GM18873 (cell line): Measurements from ENCODE around the gene NUCB1.
"Not testable (repeated sequence)": the region's sequence is repeated elsewhere in the genome, so short reads cannot be mapped to it uniquely, and the experiment has no call there.

ENCODE experiments used
- ATAC-seq: cut with Tn5 transposase; IDR thresholded peaks from one replicate; pipeline ENCODE4 v1.9.1; 2021; ENCODE audit warnings: mild to moderate bottlenecking, moderate library complexity, moderate number of reproducible peaks; ENCODE audit not compliant: unreplicated experiment, low FRiP score

Gene NUCB1

DNA sequence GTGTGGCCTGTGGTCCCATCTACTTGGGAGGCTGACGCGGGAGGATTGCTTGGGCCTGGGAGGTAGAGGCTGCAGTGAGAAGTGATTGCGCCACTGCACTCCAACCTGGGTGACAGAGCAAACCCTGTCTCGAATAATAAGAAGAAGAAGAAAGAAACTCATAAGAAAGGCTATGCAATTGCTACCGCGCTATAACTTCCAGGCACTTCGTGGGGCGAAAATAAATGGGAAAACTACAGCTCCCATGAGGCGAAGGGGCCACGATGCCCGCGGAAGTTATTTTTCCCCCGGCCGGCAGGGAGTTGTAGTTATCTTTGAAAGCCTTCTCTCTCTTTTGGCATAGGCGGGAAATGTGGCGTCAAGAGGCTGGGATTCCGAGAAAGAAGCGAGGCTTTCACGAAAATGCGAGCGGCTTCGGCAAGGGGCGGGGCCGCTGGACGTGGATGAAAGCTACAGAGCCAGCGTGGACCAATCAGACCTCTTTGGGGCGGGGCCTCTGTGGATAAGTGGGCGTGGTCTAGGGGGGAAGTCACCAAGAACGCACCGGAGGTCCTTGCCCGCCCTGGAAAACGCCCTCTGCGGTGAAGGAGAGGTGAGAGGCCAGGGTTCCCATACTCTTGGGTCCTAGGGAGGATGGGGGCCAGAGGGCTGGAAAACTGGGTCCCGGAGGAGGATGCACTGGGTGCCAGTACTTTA lies at the start of gene NUCB1:
NUCB1 (plus strand) TSS at position 532 of the 696 bp plus-strand sequence. CDS start 485 bp downstream, outside the sequence.
- peak; percentile 81 for ATAC-seq

DNA sequence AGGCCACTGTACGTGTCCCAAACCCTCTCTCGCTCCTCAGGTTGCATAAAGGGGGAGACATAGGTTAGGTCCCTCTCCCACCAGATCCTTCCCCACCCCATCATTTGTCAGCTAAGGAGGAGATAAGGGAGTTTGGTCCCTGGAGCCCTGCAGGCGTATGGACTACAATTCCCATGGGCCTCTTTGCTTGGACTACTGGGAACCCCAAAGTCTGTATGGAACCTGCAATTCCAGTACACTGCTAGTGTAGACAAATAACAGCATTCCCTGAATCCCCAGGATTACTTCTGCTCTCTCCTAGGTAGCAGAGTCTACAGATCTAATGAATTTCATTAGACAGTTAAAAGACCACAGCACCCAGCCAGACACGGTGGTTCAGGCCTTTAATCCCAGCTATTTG lies 47.8 kb upstream of the NUCB1 start:
- no peak for ATAC-seq

DNA sequence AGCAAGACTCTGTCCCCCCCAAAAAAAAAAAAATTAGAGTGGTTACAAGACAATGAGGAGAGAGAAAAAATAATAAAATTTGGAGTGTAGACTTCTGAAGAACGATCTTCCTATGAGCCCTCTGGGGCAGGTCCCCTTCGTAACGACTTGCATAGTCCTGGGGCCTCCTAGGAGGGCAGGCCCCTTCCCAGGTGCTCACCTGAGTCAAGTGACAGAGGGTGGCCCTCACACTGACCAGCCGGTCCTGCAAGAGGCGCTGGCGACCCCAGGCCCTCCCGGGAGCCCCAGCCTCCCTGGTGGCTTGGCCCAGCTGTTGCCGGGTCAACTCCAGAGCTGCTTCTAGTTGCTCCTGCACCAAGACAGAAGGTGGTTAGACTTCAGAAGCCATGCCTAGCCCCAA lies 46.6 kb upstream of the NUCB1 start:
- no peak for ATAC-seq

DNA sequence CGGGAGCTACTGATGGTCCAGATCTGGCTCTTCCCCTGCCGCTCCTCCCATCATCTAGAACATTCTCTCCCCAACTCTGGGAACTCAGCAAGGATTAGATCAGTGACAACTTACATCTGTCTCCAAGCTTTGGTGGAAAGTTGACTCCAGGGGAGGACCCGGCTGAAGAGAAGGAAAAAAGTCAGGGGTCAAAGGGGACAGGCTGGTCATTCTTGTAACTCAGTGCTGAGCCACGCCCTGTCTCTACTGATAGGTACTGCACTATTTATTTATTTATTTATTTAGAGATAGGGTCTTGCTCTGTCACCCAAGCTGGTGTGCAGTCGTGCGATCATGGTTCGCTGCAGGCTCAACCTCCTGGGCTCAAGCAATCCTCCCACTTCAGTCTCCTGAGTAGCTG lies 46.0 kb upstream of the NUCB1 start:
- ATAC-seq, result no peak

DNA sequence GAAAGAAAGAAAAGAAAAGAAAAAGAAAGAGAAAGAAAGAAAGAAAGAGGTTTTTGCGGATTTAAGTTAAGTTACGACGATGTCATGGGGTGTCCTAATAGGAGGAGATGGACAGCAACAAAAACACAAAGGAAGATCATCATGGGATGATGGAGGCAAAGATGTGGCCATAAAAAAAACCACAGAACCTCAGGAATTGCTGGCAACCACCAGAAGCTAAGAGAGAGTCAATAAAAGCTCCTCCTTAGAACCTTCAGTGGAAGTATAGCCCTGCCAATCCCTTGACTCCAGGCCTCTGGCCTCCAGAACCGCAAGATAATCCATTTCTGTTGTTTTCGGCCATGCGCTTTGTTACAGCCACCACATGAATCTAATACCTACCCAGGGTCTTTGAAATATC lies 43.2 kb upstream of the NUCB1 start:
- ATAC-seq, result no peak

DNA sequence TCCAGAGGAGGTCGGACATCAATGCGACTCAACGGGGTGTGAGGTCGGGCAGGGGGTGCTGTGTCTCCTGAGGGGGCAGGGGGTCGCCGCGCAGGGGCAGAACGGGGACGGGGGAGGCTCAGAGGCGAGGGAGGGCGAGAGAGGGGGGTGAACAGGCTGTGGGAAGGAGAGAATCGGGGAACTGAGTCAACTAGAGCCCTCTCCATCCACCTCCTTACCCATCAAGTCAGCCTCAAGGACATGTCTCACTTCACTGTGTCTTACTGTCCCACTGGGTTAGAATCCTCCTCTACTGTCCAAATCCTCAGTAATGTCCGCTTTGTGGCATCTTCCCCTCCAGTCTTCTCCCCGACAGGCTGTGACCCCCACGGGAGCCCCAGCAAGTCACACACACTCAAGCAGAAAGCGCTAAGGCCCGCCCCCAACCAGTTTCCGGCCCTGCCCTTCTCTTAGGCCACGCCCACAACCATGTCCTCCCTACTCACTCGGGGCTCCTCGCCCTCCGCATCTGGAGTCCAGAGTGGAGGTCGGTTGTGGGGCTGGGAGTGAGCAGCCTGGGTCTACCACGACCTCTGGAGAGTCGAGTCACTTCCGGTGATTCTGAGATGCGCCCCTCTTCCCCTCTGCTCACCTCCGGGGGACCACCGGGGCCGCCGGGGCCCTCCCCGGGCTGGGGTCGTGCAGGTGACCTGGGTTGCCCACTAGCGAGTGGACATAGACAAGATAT lies 41.0 kb upstream of the NUCB1 start:
- ATAC-seq, result no peak

DNA sequence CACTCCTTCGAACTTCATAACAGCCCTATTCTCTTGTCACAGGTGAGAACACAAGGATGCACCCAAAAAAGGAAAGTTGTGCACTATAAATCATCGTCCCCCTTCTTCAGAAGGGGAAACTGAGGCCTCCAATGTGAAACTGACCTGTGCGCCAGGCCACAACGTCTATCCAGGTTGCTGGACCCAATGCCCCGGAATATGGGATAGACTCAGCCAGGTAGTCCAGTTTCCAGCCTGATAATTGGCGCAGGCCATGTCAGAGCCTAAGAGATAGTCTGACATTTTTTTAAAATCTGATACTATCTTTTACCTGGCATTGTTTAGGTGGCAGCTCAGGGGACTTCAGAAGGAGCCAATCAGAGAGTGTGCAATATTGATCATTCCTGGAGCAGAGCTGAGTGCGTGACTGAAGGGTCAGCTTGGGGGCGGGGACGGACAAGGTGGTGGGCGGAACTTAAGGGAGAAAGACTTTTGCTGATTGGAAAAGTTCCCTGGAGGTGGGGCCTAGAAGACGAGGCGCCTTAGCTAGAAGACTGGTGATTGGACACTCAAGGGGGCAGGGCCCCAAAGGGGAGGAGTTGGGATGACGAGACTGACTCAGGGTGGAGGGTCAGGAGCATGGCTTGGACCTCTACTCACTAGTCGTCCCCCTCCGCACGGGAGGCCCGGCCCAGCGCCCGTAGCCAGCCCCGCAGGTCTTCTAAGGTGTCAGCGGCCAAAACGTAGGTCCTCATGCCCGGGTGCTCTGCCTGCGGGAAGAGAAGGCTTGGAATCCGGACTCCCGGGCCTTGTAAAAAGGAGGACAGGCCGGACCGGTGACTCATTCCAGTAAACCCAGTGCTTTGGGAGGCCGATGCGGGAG lies 40.2 kb upstream of the NUCB1 start:
- ATAC-seq, result no peak

DNA sequence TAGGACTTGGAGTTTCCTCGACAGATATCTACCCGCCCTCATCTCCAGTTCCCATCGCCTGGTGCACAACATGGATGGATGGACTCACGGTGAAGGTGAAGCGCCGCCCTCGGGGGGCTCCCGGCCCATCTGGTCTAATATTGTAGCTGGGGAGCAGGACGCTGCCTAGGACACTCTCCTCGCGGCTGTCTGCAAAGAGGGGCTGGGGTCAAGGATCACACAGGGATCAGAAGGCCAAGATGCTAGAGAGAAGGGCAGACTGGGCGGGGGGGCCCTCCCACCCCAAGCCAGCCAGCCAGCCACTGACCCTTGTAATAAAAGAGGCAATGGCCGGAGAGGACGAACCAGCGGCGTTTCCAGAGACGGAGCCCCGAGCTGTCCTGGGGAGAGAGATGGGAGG lies 38.8 kb upstream of the NUCB1 start:
- no peak for ATAC-seq

DNA sequence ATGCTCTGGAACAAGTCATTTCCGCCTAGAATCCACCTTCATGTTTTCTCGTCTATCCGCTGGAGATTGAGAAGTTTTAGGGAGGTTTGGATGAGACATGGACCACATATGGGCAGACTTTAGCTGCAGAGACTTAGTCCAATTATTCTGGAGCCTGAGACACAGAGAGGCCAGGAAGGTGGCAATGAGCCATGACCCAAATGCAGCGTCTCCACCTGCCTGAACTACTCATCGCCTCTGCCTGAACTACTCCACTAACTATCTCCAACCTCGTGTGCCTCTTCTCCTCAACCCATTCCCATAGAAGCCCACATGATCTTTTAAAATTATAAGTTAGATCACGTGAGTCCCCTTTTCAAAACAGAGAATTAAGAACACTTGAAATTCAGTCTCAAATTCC lies 37.3 kb upstream of the NUCB1 start:
- no peak for ATAC-seq

DNA sequence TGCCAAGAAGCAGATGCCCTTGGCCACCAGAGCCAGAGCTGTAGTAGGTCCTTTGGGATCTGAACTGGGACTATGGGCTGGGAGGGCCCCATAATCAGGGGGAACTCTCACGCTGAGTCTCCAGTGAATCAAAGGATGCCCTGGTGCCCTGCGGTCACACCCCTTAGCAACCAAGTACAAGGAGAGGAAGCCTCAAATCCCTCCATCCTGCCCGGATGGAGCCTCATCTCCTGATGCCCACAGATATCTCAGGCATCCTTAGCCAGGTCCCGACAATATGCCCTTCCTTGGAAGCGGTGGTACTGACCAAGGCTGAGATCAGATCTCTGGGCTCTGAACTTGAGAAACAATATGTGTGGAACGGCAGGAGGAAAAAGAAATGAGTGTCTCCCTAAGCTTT lies 33.4 kb upstream of the NUCB1 start:
- no peak for ATAC-seq

DNA sequence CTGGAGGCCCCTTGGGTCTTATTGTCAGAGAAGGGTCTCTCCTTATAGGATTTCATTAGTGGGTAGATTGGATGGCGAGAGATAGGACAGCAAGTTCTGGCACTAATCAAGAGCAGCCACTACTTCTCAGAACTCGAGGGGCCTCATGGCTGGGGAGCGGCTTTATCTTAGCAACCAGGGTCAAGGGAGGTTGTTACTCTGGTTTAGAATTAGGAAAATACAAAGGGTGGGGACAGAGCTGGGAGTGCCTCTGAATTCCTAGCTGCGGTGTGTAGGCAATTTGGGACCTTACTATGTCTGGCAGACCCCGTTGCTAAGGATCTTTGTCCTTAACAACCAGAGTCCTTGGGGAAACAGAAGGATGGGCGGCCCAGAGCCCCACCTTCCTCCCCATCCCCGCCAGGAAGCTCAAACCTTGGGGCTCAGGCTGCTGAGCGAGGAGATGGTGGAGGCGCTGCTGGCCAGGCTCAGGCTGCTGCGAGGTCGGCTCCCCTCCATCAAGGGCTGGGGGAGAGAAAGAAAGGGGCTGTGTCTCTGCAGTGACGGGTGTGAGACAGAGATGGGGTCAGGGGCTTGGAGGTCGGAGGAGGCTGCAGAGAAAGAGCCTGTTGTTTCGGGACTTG lies 32.9 kb upstream of the NUCB1 start:
- ATAC-seq, result no peak

DNA sequence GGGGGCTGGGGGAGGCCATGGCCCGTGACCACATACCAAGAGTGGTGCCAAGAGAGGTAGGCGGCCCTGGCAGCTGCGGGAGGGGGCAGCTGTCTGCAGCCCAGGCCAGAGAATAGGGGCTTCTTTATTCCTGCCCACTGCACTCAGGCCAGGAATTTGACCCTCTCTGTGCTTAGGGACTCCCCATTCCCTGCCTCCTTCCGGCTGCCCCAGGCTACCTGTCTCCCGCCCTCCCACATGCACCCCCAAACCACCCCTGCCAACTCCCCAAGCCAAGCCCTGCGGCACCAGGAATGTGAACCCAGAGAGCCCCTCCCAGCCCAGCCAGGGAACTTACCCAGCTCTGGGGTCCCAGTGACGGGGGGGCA lies 32.4 kb upstream of the NUCB1 start:
- no peak for ATAC-seq

DNA sequence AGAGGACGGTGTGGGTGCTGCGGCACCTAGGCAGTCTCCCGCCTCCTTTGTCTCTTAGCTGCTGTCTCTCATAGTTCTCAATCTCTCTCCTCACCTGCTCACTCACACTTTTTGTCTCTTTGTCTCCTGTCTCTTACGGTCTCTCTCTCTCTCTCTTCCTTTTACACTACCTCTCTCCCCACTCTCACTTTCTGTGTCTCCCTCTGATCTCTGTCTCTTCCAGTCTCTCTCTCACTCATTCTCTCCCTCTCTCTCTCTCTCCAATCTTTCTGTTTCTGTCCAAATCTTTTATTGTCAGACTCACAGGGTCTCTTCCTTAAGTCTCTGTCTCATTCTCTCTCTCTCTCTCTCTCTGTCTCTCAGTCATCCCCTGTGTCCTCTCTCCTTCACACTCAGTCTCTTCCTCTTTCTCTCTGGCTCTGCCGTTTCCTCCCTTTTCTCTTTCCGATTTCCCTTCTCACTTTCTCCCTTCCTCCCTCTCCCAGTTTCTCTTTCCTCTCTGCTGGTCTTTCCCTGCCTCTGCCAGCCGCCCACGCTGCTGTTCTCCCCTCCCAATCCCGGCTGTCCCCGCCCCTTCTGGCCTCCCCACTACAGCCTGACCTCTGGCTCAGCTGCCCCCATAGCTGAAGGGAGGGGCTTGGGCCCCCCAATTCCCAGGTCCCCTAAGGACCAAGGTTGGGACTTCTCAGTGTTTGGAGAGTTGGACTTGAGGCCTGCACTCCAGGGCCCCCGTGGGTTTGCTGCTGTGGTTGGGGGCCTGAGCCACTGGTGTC lies 31.8 kb upstream of the NUCB1 start, which contains the start of gene PLEKHA4:
PLEKHA4 (minus strand) TSS at position 504 of the 773 bp plus-strand sequence. CDS start 997 bp downstream, outside the sequence.
- ATAC-seq, result no peak

DNA sequence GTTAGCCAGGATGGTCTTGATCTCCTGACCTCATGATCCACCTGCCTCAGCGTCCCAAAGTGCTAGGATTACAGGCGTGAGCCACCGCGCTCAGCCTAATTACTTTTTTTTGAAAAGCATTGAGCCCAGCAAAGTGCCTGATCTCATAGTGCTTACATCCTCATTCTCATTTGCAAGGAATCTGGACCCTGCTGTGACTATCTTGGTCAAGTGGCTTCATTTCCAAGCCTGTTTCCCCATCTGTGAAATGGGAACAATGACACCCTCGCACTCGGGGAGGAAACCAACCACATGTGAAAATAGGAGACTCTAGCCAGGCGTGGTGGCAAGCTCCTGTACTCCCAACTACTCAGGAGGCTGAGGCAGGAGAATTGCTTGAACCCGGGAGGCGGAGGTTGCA lies 30.1 kb upstream of the NUCB1 start:
- no peak for ATAC-seq

DNA sequence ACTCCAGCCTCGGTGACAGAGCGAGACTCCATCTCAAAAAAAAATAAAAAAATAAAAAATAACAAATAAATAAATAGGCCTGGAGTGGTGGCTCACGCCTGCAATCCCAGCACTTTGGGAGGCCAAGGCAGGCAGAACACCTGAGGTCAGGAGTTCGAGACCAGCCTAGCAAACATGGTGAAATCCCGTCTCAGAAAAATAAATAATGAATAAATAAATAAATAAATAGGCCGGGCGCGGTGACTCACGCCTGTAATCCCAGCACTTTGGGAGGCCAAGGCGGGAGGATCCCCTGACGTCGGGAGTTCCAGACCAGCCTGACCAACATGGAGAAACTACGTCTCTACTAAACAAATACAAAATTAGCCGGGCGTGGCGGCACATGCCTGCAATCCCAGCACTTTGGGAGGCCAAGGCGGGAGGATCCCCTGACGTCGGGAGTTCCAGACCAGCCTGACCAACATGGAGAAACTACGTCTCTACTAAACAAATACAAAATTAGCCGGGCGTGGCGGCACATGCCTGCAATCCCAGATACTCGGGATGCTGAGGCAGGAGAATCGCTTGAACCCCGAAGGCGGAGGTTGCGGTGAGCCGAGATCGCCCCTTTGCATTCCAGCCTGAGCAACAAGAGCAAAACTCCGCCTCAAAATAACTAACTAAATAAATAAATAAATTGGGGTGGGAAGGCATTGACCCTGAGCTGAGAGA lies 28.5 kb upstream of the NUCB1 start:
- ATAC-seq, result not testable (repeated sequence)

DNA sequence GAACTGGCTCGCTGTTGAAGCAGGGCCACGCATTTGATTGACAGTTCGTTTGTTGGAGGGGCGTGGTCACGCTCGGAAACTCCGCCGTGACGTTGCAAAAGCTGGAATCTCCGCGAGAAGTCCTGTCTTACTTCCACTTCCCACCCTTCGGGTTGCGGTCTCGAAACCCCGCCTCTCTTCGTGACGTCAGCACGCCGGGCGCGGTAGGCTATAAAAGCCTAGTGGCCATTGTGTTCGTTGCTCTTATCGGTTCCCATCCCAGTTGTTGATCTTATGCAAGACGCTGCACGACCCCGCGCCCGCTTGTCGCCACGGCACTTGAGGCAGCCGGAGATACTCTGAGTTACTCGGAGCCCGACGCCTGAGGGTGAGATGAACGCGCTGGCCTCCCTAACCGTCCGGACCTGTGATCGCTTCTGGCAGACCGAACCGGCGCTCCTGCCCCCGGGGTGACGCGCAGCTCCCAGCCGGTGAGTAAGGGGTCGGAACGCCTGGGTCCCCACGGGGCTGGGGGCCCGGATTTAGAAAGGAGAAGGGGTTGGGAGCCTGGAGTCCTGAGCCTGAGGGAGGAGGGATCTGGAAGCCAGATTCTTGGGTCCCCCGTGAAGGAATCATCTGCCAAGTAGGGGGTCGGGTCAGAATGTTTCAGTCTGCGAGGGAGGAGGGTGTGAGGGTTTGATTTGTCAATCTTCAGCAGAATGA lies 27.8 kb upstream of the NUCB1 start, which contains the start of gene PPP1R15A:
PPP1R15A (plus strand) TSS at position 240 of the 702 bp plus-strand sequence. CDS start 813 bp downstream, outside the sequence.
- peak; percentile 41 for ATAC-seq

DNA sequence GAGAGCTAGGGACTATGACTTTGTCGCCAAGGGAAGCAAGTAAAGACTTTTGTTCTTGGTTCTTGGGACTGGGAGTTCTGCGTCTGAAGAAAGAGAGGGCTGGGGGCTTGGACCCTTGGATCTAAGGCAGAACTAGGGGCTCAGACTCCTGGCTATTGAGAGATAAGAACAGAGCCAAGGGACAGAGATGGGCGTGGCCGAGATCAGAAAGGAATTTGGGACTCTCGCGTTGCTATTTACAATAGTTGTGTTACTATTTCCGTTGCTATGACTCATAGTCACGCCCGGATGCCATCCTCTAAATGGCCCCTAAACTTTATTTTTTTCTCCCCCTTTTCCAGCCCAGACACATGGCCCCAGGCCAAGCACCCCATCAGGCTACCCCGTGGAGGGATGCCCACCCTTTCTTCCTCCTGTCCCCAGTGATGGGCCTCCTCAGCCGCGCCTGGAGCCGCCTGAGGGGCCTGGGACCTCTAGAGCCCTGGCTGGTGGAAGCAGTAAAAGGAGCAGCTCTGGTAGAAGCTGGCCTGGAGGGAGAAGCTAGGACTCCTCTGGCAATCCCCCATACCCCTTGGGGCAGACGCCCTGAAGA lies 27.1 kb upstream of the NUCB1 start:
- ATAC-seq, result peak; percentile 17
